PFSK-1 (cell line): Measurements from ENCODE around the gene MOCOS.

Experiments
- FOXP2 ChIP-seq: optimal IDR thresholded peaks from 2 replicates; pipeline ENCODE3; 2011; ENCODE audit warnings: borderline replicate concordance, control low read depth, inconsistent platforms; ENCODE audit not compliant: insufficient read depth; ENCODE audit errors: extremely low read length, extremely low read depth
- POLR2AphosphoS5 ChIP-seq: IDR thresholded peaks from 2 replicates; pipeline ENCODE4 v1.6.1; 2012; ENCODE audit warnings: low read depth, mild to moderate bottlenecking, control low read depth, low read length, moderate library complexity
- SIN3A ChIP-seq: IDR thresholded peaks from 2 replicates; pipeline ENCODE4 v1.6.1; 2012; ENCODE audit warnings: mild to moderate bottlenecking, low read length, moderate library complexity, borderline replicate concordance; ENCODE audit not compliant: insufficient read depth
- TAF1 ChIP-seq: IDR thresholded peaks from 2 replicates; pipeline ENCODE4 v1.6.1; 2012; ENCODE audit warnings: low read length, control low read depth, borderline replicate concordance; ENCODE audit not compliant: insufficient read depth
- TF ChIP-seq, protein P1 (sequence below), 2 experiments: IDR thresholded peaks; 2 replicates each; pipeline versions ENCODE4 v1.6.1 to v1.8.0; 2011 to 2012; ENCODE audit warnings: low read depth in 2 of 2, low read length in 2 of 2, control low read depth in 1 of 2, inconsistent platforms in 1 of 2, mild to moderate bottlenecking in 1 of 2, moderate library complexity in 1 of 2; ENCODE audit not compliant: insufficient read depth in 1 of 2

The MOCOS gene

DNA sequence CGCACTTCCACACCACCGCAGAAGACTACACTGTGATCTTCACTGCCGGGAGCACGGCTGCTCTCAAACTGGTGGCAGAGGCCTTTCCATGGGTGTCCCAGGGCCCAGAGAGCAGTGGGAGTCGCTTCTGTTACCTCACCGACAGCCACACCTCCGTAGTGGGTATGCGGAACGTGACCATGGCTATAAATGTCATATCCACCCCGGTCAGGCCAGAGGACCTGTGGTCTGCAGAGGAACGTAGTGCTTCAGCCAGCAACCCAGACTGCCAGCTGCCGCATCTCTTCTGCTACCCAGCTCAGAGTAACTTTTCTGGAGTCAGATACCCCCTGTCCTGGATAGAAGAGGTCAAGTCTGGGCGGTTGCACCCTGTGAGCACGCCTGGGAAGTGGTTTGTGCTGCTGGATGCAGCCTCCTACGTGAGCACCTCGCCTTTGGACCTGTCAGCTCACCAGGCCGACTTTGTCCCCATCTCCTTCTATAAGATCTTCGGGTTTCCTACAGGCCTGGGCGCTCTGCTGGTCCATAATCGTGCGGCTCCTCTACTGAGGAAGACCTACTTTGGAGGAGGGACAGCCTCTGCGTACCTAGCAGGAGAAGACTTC is 12.5 kb downstream of the MOCOS start:
- TF ChIP-seq SIN3A (no peak), POLR2AphosphoS5 (no peak), FOXP2 (no peak), TAF1 (no peak)
- TF ChIP-seq, protein P1, sequence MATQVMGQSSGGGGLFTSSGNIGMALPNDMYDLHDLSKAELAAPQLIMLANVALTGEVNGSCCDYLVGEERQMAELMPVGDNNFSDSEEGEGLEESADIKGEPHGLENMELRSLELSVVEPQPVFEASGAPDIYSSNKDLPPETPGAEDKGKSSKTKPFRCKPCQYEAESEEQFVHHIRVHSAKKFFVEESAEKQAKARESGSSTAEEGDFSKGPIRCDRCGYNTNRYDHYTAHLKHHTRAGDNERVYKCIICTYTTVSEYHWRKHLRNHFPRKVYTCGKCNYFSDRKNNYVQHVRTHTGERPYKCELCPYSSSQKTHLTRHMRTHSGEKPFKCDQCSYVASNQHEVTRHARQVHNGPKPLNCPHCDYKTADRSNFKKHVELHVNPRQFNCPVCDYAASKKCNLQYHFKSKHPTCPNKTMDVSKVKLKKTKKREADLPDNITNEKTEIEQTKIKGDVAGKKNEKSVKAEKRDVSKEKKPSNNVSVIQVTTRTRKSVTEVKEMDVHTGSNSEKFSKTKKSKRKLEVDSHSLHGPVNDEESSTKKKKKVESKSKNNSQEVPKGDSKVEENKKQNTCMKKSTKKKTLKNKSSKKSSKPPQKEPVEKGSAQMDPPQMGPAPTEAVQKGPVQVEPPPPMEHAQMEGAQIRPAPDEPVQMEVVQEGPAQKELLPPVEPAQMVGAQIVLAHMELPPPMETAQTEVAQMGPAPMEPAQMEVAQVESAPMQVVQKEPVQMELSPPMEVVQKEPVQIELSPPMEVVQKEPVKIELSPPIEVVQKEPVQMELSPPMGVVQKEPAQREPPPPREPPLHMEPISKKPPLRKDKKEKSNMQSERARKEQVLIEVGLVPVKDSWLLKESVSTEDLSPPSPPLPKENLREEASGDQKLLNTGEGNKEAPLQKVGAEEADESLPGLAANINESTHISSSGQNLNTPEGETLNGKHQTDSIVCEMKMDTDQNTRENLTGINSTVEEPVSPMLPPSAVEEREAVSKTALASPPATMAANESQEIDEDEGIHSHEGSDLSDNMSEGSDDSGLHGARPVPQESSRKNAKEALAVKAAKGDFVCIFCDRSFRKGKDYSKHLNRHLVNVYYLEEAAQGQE (IDR thresholded peaks at IDR 0.05; ENCODE audit: insufficient read depth in 1 of 2, low read depth in 2 of 2, low read length in 2 of 2) = no peak

DNA sequence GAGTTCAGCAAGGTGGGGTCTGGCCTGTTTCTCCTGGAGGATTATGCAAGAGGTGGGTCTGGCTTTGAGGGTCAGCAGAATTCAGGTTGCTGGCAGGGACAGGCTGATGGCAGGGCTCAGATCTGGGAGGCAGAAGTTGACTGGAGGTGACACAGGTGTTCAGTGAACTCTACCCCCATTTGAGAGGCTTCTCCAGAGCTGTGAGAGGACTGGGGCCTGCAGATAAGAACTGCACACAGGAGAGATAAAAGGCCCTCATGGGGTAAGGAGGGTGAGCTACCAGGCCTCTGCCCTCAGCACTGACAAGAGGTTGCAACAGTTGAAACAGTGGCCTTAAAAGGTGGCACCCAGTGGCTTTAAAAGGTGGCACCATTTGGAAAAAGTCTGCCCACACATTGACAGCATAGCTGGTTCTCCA is 13.1 kb downstream of the MOCOS start:
- TF ChIP-seq SIN3A = no peak
- no peak for TF ChIP-seq TAF1
- TF ChIP-seq FOXP2 = no peak
- TF ChIP-seq POLR2AphosphoS5 = no peak
- TF ChIP-seq, protein P1 (IDR thresholded peaks at IDR 0.05; ENCODE audit: insufficient read depth in 1 of 2, low read depth in 2 of 2, low read length in 2 of 2) = no peak

DNA sequence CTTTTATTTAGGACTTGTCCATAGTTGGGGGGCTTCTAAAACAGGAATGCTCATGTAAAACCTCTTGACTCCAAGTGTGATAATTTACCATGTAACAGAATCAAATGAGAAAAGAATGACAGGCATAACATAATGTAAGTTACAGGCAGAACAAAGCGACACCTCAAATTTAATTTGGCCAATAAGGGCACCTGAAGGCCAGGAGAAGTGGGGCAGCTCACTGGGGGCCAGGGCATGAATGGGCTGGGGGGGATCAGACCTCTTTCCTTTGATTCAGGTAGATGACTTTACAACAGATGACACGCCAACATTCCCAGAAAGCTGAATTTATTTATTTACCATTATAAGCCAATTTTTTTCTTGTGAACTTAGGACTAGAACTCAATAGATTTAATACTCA is 14.5 kb downstream of the MOCOS start:
- TF ChIP-seq POLR2AphosphoS5 (no peak), FOXP2 (no peak), TAF1 (no peak), SIN3A (no peak)
- TF ChIP-seq, protein P1 (IDR thresholded peaks at IDR 0.05; ENCODE audit: insufficient read depth in 1 of 2, low read depth in 2 of 2, low read length in 2 of 2) = no peak

DNA sequence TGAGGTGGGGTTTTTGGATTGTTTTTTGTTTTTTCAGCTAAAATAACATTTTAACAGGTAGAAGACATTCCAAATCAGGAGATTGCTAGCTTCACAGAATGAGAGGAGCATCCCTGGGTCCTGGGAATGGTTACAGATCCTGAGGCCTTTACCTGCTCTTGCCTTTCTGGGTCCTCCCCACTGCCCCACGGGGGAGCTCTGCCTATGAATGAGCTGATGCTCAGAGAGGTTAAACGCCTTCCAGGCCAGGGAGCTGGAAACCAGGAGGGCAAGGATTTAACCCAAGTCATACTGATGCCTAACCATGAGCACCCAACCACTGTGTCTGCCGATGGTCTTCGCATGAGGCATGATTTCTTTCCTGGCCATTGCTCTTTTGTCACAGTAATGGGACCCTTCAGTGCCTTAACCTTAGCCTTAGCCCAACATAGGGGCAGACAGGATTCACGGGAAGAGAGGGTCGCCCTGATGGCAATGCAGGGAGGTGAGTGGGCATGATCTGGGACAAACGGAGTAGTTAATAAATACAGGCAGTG is 16.1 kb downstream of the MOCOS start:
- no peak for TF ChIP-seq POLR2AphosphoS5
- TF ChIP-seq, protein P1 (IDR thresholded peaks at IDR 0.05; ENCODE audit: insufficient read depth in 1 of 2, low read depth in 2 of 2, low read length in 2 of 2) = no peak
- no peak for TF ChIP-seq SIN3A
- TF ChIP-seq TAF1 = no peak
- TF ChIP-seq FOXP2 = no peak
